Stimulated activated CD4-positive, alpha-beta T cell treated with anti-CD3 and anti-CD28 coated beads, Interleukin-1b, Interleukin-23, amount 100 ng/mL, for 4 hours (primary cell): Measurements from ENCODE around the gene TPP2.

ENCODE experiments used
- DNase-seq, 2 donors: peaks; one replicate each; pipeline ENCODE4 v3.0.0-alpha.2; 2020; ENCODE audit warnings: low read depth in 2 of 2

Gene TPP2

GRCh38 chr13:102726430-102726829, 129.6 kb downstream of the TPP2 start:
- no peak for DNase-seq
